ENCODE results near the gene PRKAR1B.

Gene PRKAR1B

DNA sequence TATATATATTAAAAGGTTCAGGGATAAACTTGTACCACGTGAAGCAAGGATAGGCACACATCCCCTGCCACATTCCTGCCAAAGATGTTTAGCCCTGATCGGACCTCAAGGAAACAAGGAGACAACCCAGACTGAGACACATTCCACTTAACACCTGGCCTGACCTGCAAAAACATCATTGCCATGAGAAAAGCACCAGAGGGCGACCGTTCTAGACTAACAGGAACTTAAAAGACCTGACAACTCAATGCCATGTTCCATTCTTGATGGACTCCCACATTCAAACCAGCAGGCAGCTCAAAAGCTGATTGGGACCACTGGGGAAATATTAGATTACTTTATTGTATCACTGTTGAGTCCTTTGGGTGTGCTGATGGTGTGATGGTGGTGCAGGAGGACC, 199.4 kb downstream of the PRKAR1B start:
- DNase-seq = no peak

DNA sequence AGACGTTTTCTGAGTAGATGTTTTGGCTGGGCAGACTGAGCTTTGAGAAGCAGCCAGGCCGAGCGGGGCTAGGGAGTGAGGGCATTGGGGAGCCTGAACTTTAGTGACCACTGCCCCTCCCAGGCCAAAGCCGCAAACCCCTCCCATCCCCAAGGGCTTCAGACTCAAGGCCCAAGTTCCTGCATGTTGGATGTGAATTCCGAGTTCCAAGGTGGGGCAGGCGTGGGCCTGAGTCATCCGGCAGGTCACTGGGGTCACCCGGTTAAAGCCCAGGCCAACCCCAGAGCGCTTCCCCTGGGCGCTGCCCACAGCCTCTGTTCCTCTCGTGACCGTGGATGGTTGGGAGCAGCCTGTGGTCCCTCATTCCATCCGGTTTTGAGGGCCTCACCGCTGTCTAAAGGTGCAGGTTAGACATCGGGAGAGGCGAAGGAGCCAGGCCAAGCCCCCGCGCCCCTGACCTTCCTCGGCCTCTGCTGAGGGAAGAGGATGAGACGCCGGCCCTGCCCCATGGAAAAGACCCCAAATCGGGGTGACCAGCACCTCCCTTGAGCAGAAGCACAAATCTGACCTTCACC, 200.5 kb downstream of the PRKAR1B start:
- no peak for DNase-seq

DNA sequence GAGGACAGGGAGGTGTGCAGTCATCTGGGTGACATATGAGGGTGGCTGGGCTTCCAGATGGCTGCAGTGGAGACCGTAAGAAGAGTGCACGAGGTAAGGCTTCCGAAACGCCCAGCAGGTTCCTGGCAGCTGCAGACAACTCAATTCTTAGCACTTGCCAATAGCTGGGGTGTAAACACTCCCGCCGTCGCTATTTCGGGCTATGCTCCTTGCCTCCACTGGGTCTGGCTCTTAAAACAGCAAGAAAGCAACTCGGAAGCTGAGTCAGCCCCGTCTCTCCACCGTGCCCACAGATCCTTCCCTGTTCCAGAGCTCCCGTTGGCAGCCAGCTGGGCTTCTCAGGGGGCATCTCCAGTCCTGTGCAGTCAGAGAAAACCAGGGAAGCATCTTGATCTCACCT, 201.3 kb downstream of the PRKAR1B start:
- DNase-seq = peak in 7 of 56 donors; percentile 12 to 38 (median 27)

DNA sequence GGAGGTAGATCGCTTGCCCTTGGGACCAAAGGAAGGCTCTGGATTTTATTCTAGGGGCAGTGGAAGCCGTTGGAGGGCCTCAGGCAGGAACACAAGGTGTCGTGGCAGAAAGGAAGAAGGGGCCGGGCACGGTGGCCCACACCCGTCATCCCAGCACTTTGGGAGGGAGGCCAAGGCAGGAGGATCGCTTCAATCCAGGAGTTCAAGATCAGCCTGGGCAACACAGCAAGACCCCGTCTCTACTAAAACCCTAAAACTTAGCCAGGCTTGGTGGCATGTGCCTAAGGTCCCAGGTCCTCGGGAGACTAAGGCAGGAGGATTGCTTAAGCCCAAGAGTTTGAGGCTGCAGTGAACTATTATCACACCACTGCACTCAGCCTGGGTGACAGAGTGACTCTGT, 202.3 kb downstream of the PRKAR1B start:
- DNase-seq = no peak

DNA sequence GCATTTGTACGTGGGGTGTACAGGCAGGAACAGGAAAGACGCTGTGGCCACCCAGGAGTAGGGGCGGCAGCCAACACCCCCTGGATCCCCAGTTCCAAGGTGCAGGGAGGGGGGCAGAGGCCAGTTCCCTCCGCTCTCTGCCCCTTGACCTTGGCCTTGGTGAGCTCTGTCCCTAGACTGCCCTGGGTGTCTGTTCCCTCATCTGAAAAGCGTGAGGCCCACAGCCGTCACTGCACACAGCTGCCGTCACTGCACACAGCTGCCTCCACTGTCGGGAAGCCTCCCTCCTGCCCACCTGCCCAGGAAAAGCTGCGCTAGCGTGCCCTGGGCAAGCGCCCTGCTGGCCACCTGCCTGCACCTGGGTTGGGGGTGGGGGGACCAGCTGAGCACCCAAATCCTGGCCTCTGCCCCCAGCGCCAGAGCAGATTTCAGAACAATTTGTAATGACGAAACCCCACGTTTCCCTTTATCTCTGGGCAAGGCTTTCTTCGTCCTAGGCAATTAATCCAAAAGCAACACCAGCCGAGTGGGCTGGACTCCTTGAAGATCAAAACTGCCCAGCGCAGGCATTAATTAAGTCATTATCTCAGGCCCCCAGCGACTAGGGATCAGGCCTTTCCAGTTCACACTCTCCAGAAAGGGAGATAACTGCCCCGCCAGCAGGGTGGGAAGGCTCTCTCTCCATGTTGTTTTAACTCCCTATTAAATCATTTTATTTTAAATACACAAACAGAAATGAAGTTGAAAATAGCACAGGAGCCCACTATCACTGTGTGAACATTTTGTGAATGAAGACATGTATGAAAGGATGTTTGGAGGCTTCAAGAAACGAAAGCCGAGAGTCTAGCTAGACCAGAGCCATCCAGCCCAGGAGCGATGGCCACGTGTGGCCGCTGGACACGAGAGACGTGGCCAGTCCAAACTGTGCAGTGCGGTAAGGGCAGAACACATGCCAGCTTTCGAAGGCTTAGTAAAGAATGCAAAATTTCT, 203.4 kb downstream of the PRKAR1B start:
- no peak for DNase-seq

DNA sequence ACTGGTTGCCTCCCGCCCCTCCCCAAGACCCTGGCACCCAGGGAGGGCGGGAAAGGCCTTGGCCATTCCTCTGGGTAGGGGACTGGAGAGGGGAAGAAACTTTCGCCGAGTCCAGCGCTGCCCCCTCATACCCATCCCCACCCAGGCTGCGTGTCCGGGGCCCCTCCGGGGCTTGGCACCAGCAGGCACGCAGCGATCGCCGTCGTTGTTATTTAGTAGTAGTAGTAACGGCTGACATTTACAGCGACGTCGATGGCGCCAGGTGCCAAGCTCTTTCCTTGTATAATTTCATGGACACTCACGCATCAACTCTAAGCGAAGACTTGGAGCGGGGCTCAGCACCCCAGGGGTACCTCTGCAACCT, 204.1 kb downstream of the PRKAR1B start:
- DNase-seq = no peak

DNA sequence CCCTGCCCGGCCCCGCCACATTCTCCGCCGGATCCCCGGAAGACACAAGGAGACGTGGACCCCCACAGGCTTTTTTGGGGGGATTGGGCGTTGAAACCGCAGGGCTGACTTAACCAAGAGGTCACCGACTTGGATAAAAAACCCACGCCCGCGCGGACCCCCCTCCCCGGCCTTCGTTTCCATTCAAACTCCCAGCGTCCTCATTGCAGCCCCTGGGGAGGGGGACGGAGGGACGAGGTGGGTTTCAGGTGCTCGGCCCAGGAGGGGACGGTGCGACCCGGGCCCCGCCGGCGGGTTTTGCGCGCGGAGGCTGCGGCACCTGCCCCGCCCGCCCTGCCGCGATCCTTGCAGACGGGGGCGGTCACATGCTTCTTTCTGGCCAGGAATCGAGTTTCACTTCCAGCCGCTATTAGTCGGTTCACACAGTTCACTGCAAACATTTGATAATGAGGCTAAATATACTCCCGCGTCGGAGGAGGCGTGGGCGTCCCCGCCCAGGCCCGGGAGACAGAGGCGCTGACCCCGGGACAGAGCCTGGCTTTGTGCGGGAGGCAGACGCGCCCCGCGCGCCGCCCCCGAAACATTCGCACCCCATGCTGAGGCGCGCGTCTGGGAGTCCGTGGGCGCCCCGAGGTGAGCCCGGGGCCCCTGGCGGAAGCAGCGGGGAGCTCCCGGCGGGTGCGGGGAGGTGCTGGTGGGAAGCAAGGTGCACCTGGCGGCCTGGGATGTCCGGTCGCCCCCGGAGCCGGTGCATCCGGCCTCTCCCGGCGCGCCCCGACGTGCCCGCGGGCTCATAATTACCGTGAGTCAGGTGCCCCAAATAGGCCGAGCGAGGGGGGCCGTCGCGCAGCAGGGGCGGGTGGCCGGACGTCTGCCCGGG, 204.8 kb downstream of the PRKAR1B start:
- peak in 25 of 56 donors; percentile 10 to 56 (median 30) for DNase-seq

DNA sequence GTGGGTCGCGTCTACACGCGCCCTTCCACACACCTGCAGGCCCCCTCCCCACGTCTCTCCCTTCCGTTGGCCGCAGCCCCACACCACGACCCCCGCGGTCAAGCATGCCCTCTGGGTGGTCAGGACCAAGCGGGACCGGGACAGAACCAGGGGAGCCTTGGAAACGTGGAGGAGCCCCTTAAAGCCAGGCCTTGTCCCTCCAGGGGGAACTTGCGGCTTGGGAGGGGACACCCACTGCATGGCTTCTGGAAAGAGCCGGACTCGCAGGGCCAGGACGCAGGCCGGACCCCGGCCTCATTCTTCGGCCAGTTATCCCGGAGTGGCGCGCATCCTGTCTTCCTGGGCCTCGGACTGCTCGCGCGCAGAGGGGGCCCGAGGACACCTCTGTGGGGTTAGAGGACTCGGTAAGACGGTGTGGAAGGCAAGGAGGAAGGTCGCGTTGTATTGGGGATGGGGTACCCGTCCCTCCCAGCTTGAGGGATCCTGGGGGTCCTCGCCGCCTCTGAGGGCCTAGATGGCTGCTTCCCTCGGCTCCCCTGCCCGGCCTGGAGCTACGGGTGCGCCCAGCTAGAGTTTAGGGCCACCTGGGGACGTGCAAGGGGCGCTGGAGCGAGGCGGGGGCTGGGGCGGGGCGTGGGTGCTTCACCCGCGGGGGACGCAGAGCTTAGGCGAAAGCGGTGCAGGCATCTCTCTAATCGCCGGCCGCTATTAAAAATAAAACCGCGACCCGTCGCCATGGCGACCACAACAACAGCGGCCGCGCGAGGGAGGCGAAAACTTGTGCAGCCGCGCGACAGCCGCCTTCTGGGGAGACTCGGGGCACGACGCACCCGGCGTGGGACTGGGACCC, 205.6 kb downstream of the PRKAR1B start:
- peak in 23 of 56 donors; percentile 13 to 64 (median 37) for DNase-seq

DNA sequence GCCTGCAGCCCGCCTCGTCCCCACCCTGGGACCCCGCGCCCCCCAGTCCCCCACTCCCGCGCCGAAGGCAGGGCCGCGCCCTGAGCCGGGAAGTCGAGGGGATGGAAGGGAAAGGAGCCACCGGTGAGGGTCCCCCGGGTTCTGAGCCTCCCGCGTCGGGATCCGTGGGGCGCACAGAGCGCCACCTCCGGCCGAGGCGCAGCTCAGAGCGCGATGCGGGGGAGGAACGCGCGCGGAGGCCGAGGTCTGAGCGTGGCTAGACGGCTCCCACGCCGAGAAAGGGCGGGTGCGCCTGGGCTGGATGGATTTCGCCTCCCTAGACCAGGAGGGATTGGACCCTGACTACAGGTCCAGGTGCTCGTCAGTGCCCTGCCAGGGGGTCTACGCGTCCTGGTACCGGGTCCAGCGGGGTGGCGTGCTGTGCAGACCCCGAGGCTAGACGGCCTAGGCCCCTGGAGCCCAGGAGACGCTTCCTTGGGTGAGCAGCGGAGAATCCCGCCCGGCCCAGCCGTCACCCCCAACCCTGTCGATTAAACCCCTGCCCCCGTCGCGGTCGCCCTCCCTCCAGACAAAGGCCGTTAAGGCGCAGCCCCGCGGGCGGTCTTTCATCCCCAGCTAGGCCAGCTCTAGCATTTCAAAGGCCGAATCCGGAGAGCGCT, 206.4 kb downstream of the PRKAR1B start:
- DNase-seq = peak in 3 of 56 donors; percentile 32 to 45 (median 36)

DNA sequence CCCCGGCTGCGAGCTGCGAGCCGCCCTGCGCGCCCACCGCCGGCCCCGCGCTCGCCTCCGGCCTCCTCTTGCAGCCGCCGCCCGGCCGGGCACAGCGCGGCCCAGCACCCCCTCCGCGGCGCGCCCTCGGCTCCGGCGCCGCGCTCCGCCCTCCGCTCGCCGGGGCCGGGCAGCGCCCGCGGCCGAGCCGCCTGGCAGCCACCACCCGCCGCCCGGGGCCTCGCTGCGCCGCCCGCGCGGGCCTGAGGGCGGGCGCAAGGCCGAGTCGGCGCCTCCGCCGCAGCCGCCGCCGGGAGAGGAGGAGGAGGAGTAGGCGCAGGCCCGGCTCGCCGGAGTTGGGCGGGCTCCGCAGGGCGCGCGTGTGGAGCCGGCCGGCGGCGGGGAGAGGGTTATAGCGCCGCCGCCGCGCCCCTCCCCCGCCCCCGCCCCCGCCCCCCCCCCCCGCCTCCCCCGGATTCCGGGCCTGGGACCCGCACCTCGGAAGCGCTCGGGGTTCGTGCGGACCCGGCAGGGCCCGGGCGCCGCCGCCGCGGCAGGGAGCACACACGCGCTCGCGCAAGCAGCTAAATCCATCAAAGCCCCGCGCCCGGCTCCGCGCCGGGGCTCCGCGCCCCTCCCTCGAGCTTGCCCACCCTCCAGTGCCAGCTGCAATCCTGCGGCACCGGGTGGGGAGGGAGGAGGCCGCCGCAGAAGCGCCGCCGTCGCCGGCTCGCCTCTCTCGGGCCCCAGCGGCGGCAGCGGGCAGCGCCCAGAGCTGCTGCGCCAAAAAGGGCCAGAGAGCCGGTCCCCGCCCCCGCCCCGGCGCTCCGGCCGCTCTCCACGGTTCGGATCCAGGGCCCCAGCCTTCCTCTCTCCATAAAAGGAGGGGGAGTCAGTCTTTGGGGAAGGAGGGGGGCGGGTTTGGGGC, 207.3 kb downstream of the PRKAR1B start, which contains the start of gene PDGFA:
Gene PDGFA (minus strand): TSS at position 363 of the 907 bp plus-strand sequence. CDS start 845 bp downstream, outside the sequence.
- DNase-seq = peak in 41 of 56 donors; percentile 18 to 85 (median 59)

DNA sequence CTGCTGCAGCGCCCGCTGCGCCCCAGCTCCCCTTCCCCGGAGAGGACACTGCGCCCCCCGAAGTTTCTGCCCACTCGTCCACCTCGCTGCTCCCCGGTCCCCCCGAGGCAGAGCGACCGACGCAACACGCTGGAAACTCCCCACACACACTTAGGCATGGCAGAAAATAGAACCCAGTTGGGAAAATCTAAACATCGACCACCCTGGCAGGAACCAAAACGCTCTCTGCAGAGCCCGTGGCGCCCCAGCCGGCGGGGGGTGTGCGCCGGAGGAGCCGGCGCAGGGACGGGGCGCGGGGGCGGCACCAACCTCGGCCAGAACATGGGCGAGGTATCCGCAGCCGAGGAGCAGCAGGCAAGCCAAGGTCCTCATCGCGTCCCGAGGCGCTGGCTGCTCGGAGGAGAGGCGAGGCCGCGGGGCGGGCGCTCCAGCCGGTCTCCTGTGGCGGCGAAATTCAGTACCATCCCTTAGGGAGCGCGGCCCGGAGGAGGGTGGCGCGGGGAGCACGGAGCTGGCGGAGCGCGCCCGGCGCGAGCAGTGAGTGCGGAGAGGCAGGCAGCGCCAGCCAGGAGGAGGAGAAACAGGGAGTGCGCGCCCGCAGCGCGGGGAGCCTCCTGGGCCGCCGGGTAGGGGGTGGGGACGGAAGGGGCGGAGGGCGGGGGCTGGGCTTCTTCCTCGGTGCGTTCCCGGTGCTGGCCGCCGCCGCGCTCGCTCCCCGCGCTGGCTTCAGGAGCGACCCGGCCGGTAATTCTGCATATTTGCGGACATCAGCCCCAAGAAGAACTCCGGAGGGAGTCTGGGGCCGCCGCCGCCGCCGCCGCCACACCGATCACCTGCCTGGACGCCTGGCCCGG, 208.2 kb downstream of the PRKAR1B start:
- DNase-seq = peak in 54 of 56 donors; percentile 43 to 89 (median 78)

DNA sequence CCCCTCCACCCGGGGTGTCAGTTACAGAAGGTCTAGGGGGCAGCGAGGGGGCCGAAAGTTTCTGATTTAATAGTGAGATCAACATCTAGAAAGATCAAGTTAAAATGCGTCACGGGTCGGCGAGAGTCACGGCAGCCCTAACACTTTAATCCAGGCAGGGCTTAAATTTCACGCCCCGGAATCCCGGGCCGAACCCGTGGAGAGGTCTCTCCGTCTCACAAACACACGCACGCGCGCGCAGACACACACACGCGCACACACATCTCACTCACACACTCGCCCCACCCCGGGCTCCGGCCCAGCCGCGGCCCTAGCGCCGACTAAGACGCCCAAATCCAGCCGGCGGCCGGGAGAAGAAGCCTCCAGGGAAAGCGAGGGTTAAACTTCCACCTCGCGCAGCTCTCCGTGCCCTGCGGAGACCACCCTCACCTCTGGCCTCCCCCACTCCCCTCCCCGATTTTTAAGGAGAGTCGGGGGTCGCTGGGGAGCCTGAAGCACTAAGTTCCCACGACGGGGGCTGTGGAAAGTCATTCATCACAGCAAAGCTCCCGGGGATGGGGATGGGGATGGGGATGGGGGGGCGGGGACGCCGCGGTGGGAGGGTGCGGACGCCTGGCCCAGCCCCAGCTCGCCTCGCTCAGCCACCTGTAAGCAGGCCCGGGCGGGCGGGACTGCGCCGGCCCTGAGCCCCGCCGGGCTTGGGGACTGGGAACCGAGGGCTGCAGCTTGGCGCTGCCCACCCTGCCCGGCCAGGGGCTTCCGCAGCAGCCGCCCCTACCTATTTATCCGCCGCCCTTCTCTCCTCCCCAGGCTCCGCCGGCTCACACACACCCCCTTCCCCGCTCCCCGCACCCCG, 209.1 kb downstream of the PRKAR1B start:
- DNase-seq = peak in 42 of 56 donors; percentile 18 to 80 (median 47)

DNA sequence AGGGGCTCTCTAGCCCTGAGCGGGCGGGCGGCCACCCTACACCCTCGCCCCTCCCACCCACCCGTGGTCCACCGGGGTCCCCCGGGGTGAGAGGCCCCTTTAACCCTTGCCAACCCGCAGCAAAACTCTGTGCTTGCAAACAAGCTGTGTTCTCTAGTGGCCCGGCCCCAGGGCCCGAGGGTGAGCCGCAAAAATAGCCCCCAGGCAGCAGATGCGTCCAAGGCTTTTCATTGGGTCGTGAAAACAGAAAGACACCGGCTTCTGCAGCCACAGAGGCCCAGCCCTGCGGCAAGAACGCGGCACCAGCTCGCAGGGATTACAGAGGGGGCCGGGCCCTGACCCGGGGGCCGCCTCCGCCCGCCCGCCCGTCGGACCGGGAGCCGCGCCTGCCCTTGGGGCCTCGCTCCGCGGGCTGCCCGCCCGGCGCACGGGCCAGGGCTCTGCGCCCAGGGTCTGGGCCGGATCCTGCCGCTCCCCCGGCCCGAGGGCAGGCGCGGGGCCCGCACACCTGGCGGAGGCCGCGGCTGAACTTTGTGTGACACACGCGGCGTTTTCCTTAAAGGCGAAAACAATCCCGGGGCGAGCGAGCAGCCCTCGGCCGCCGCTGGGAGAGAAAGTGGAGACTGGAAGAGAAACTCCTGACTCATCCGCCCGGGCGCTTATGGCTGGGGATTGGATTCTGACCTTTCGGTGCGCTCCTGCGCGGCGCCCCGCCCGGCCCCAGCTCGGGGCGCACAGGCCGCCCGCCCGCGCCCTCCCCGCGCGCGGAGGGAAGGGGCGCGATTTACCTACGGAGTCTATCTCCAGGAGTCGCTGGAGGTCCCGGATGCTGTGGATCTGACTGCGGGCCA, 210.2 kb downstream of the PRKAR1B start:
- peak in 4 of 56 donors; percentile 20 to 48 (median 31) for DNase-seq

DNA sequence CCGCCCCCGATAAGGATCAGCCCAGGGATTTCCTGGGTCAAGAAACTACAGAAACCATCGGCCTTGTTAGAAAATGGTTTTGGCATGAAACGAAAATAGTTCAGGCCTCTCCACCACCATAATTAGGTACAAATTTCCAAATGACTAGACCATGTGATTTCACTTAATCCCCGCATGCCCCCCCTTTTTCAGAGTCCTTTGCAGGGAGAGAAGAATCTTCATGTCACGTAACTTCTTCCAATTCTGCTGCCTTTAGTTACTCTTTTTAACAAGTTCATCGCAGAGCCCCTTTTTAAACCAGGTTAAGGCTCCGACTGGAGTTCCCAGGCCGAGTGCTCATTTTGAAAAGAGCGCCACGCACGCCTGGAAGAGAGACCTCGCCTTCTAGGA, 210.9 kb downstream of the PRKAR1B start:
- peak in 1 of 56 donors; percentile 7 for DNase-seq

DNA sequence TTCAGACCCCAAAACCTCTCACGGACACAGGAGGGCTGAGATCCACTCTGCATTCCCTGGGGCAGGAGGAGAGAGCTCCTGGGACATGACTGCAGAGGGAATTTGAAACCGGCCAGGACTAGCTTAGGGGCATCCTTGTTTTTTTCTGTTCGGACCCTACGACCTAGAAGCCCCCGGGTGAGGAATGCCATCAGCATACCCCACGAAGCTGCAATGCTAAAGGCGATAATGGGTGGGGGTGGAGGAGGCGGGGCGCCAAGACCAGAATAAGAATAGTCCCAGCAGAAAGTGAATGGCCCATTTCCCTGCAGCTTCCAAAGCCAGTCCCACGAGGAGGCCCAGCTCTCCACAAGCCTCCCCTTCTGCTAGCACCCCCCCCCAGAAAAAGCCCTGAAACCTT, 211.5 kb downstream of the PRKAR1B start:
- no peak for DNase-seq

Measured in amygdala (tissue), 56 donors.